ENCODE measurements around the gene ERG. TPM values are rescaled to one million over a fixed set of nuclear protein-coding genes. Genes with fewer than 3 reads are reported as not detected.

Gene ERG
- total RNA-seq = under 1 TPM in 7 of 8 experiments, not detected in 1; 0.09 to 0.97 (median 0.51) TPM

GRCh38 chr21:38498057-38498833 is at the start of gene ERG:
Gene ERG, minus strand, starts transcription at chr21:38498477. Its CDS starts 97 bp downstream, at chr21:38498380.
- Histone ChIP-seq H3K4me3 (no peak within 1 kb of the TSS), H3K27ac (no peak within 1 kb of the TSS)

GRCh38 chr21:38544661-38545060 is 46.4 kb upstream of the ERG start:
- peak in 5 of 8 experiments; percentile 60 to 79 (median 67) for ATAC-seq (replicated peaks in 6 of 8)
- H3K27ac ChIP-seq = no peak overlapping the region
- no peak overlapping the region for H3K4me3 ChIP-seq
- in situ Hi-C loops (cut with MboI; ENCODE audit: low pct_unique_long_range_greater_than_20kb in 2 of 9, low sequenced_read_pairs in 9 of 9, unreplicated experiment in 9 of 9) = no loop called here
- H3K4me1 ChIP-seq (replicated peaks in 1 of 2) = no peaks in the 10 kb centered on the region
- WGBS, 10 experiments = 0 to 100% (median 87%) methylated on average over 1 to 2 of the region's 2 CpGs; no CpG with 5 or more reads in 1 of the 10 experiments

More at GRCh38 chr21:38498057-38498833, at the start of gene ERG:
- 61 to 100% (median 78%) methylated on average over 1 to 9 of the region's 12 CpGs for WGBS, 10 experiments
- no peak for ATAC-seq (replicated peaks in 6 of 8)
- H3K4me1 ChIP-seq (replicated peaks in 1 of 2) = no peaks in the 10 kb centered on the region
- in situ Hi-C loops (cut with MboI; ENCODE audit: low pct_unique_long_range_greater_than_20kb in 2 of 9, low sequenced_read_pairs in 9 of 9, unreplicated experiment in 9 of 9) = no loop called here

- no peak overlapping the region for H3K27ac ChIP-seq
- no peak overlapping the region for H3K4me3 ChIP-seq
- H3K4me1 ChIP-seq (replicated peaks in 1 of 2) = no peaks in the 10 kb centered on the region
- 73 to 100% (median 93%) methylated on average over 1 to 4 of the region's 4 CpGs; no CpG with 5 or more reads in 3 of the 10 experiments for WGBS, 10 experiments
- ATAC-seq (replicated peaks in 6 of 8) = no peak
- in situ Hi-C loops (cut with MboI; ENCODE audit: low pct_unique_long_range_greater_than_20kb in 2 of 9, low sequenced_read_pairs in 9 of 9, unreplicated experiment in 9 of 9) = no loop called here
Observed at GRCh38 chr21:38542263-38542662, 44.0 kb upstream of the ERG start.

DNA sequence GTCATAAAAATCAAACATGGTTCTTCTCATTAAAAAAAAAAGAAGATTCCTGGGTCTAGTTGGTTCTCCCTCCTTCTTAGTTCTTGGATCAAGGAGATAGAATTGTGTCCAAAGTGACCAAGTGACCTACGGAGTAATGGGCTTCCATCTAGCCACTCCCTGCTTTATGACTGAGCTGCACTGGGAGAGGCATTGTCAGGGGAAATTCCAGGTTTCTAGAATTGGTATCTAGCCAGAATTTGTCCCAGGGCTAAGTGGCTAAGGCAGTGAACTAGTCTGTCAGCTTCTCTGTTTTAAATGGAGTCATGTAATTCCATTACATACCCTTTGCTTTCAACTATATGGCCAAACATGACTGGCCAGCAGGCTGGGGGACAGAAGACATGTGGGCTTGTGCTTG is 40.1 kb upstream of the ERG start:
- Histone ChIP-seq H3K27ac (no peak overlapping the region), H3K4me3 (no peak overlapping the region), H3K4me1 (replicated peaks in 1 of 2) (peaks cover 0 to 4% of the 10 kb centered on the region in 2 donors)
- in situ Hi-C loops (cut with MboI; ENCODE audit: low pct_unique_long_range_greater_than_20kb in 2 of 9, low sequenced_read_pairs in 9 of 9, unreplicated experiment in 9 of 9) = no loop called here
- WGBS, 10 experiments = 80 to 100% (median 85%) methylated on average over 1 of the region's 1 CpG; no CpG with 5 or more reads in 4 of the 10 experiments
- peak in 2 of 8 experiments; percentile 66 to 87 for ATAC-seq (replicated peaks in 6 of 8)

- in situ Hi-C loops (cut with MboI; ENCODE audit: low pct_unique_long_range_greater_than_20kb in 2 of 9, low sequenced_read_pairs in 9 of 9, unreplicated experiment in 9 of 9) = no loop called here
- 67 to 96% (median 80%) methylated on average over 1 to 3 of the region's 3 CpGs; no CpG with 5 or more reads in 3 of the 10 experiments for WGBS, 10 experiments
- ATAC-seq (replicated peaks in 6 of 8) = no peak
- H3K4me1 ChIP-seq (replicated peaks in 1 of 2) = peaks cover 0 to 8% of the 10 kb centered on the region in 2 donors
- H3K4me3 ChIP-seq = no peak overlapping the region
- no peak overlapping the region for H3K27ac ChIP-seq
Observed at GRCh38 chr21:38534591-38534990, 36.3 kb upstream of the ERG start.

DNA sequence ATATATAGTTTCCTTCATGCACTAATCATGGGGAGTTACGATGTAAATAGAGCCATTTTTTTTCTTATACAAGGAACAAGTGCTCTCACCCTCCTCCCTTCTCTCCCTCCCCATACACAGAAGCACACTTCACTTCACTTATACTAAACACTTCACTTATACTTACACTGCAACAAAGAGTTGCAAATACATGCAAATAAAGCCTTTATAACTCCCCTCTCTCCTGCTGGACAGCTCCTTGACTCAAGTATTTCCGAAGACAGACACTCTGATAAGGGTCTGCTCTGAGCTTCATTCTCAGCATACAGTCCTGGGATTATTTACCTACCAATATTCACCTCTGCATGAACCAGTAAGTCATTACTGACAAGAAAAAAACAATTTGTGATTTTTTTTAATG is 35.6 kb upstream of the ERG start:
- in situ Hi-C loops (cut with MboI; ENCODE audit: low pct_unique_long_range_greater_than_20kb in 2 of 9, low sequenced_read_pairs in 9 of 9, unreplicated experiment in 9 of 9) = no loop called here
- H3K4me3 ChIP-seq = no peak overlapping the region
- 13 to 89% (median 51%) methylated on average over 1 to 2 of the region's 2 CpGs; no CpG with 5 or more reads in 1 of the 10 experiments for whole genome bisulfite sequencing, 10 experiments
- H3K4me1 ChIP-seq (replicated peaks in 1 of 2) = peaks cover 0 to 8% of the 10 kb centered on the region in 2 donors
- ATAC-seq (replicated peaks in 6 of 8) = peak in 5 of 8 experiments; percentile 22 to 54 (median 42)
- no peak overlapping the region for H3K27ac ChIP-seq

GRCh38 chr21:38531591-38531990 is 33.3 kb upstream of the ERG start:
- ATAC-seq (replicated peaks in 6 of 8) = peak in 2 of 8 experiments; percentile 86 to 87
- in situ Hi-C loops (cut with MboI; ENCODE audit: low pct_unique_long_range_greater_than_20kb in 2 of 9, low sequenced_read_pairs in 9 of 9, unreplicated experiment in 9 of 9) = no loop called here
- peaks cover 0 to 8% of the 10 kb centered on the region in 2 donors for H3K4me1 ChIP-seq (replicated peaks in 1 of 2)
- H3K4me3 ChIP-seq = no peak overlapping the region
- H3K27ac ChIP-seq = no peak overlapping the region
- WGBS, 10 experiments = 3 to 100% (median 84%) methylated on average over 1 to 5 of the region's 5 CpGs

DNA sequence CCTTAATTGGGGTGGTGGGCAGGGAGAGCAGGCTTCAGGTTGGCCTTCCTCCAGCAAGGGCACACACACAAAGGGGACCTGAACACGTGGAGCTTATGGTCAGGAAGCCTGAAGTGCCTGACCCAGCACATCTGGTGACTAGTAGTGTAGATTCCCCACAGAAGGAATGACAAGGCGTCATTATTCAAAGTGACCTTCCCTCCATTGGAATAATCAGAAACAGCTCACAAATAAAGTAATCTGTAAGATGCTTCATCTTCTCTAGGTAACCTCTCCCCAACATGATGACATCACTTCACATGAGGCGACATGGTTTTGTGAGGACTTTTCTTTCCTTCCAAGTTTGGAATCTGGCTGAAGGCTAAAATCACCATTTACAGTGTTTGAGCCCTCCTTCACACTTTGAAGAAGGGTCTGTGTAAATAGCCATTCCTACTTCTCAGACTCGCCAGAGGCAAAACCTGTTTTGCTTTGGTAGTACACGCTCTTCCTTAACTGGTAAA is 32.8 kb upstream of the ERG start:
- no peak overlapping the region for H3K27ac ChIP-seq
- no peak overlapping the region for H3K4me3 ChIP-seq
- ATAC-seq (replicated peaks in 6 of 8) = peak in 2 of 8 experiments; percentile 90 to 94
- in situ Hi-C loops (cut with MboI; ENCODE audit: low pct_unique_long_range_greater_than_20kb in 2 of 9, low sequenced_read_pairs in 9 of 9, unreplicated experiment in 9 of 9) = no loop called here
- WGBS, 10 experiments = 10 to 100% (median 78%) methylated on average over 2 to 4 of the region's 5 CpGs; no CpG with 5 or more reads in 2 of the 10 experiments
- peaks cover 0 to 8% of the 10 kb centered on the region in 2 donors for H3K4me1 ChIP-seq (replicated peaks in 1 of 2)

DNA sequence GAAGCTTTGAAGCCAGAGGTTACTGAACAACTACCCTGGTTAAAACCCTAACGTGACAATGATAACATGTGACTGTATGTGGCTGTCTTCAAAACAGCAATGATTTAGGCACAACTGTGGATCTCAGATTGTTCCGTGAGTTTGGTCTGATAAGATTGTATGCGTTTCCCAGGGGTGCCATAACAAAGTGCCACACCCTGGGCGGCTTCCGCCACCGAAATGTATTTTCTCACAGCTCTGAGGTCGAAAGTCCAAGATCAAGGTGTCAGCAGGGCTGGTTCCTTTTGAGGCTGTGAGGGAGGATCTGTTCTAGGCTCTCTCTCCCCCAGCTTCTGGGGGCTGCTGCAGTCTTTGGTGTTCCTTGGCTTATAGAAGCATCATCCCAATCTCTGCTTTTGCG is 29.5 kb upstream of the ERG start:
- H3K4me1 ChIP-seq (replicated peaks in 1 of 2) = peaks cover 0 to 3% of the 10 kb centered on the region in 2 donors
- 63 to 100% (median 91%) methylated on average over 1 to 7 of the region's 8 CpGs; no CpG with 5 or more reads in 2 of the 10 experiments for WGBS, 10 experiments
- no peak for ATAC-seq (replicated peaks in 6 of 8)

GRCh38 chr21:38525454-38525853 is 27.2 kb upstream of the ERG start:
- Histone ChIP-seq H3K4me1 (replicated peaks in 1 of 2) (no peaks in the 10 kb centered on the region), H3K4me3 (no peak overlapping the region), H3K27ac (no peak overlapping the region)
- WGBS, 10 experiments = 67 to 100% (median 90%) methylated on average over 2 to 9 of the region's 9 CpGs; no CpG with 5 or more reads in 4 of the 10 experiments
- in situ Hi-C loops (cut with MboI; ENCODE audit: low pct_unique_long_range_greater_than_20kb in 2 of 9, low sequenced_read_pairs in 9 of 9, unreplicated experiment in 9 of 9) = no loop called here
- ATAC-seq (replicated peaks in 6 of 8) = no peak

More for the DNA sequence above, 29.5 kb upstream of the ERG start:
- H3K27ac ChIP-seq = no peak overlapping the region
- in situ Hi-C loops (cut with MboI; ENCODE audit: low pct_unique_long_range_greater_than_20kb in 2 of 9, low sequenced_read_pairs in 9 of 9, unreplicated experiment in 9 of 9) = no loop called here
- no peak overlapping the region for H3K4me3 ChIP-seq

DNA sequence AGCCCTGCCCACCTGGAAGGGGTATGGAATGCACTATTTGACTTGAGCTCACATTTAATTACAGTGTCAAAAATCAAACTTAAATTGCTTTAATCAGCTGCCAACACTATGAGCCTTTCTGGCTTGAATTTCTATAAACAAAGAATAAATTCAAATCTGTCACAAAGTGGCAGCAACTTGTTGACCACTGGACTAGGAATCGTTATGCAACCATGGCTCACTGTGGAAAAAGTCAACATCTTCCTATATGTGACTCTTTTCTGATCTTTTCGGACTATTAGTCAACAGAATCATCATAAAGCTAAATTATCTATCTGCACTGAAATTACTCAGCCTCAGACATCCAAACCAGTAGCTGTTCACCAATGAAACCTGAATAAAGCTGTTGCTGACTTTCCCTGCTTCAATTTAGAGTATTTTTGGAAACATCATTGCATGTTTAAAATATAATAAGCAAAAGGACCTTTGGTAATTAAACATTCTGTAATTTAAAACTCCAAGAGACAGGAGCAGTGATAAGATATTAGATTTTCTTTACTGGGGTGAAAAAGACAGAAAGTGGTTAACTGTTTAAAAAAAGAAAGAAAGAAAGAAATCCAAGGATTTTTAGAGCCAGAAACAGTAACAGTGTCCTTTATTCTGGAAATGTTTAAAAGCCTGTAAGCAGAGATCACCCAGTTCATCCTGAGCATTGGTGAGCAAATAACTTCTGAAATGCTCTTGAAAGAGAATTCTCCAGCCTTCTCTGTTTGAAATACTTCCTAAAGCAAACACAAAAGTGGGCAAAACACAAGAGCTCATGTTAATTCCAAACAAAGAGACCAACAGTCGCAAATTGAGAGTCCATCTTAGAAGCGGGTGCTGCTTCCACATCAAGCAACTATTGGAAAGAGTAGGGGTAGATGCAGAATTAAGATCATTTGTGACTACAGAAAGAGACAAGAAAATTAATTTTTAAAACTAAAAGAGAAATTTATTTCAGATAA is 26.2 kb upstream of the ERG start:
- Histone ChIP-seq H3K27ac (no peak overlapping the region), H3K4me3 (no peak overlapping the region), H3K4me1 (replicated peaks in 1 of 2) (no peaks in the 10 kb centered on the region)
- in situ Hi-C loops (cut with MboI; ENCODE audit: low pct_unique_long_range_greater_than_20kb in 2 of 9, low sequenced_read_pairs in 9 of 9, unreplicated experiment in 9 of 9) = loop anchor here in 5 of 9 experiments (25.0 kb wide), 4 partner anchors 188 to 638 kb away; no protein-coding TSS in a partner anchor
- WGBS, 10 experiments = 25 to 93% (median 83%) methylated on average over 1 to 4 of the region's 4 CpGs
- ATAC-seq (replicated peaks in 6 of 8) = peak in 1 of 8 experiments; percentile 62

GRCh38 chr21:38520511-38520910 is 22.2 kb upstream of the ERG start:
- no peak overlapping the region for H3K4me3 ChIP-seq
- in situ Hi-C loops (cut with MboI; ENCODE audit: low pct_unique_long_range_greater_than_20kb in 2 of 9, low sequenced_read_pairs in 9 of 9, unreplicated experiment in 9 of 9) = loop anchor here in 5 of 9 experiments (25.0 kb wide), 4 partner anchors 192 to 642 kb away; no protein-coding TSS in a partner anchor
- H3K27ac ChIP-seq = no peak overlapping the region
- ATAC-seq (replicated peaks in 6 of 8) = no peak
- no peaks in the 10 kb centered on the region for H3K4me1 ChIP-seq (replicated peaks in 1 of 2)
- WGBS, 10 experiments = 44 to 100% (median 80%) methylated on average over 1 to 9 of the region's 9 CpGs; no CpG with 5 or more reads in 1 of the 10 experiments

All from motor neuron (in vitro differentiated cells).